DMS 273 treated with DMSO at 0.1 percent for 48 hours (cell line): ENCODE results near the gene TCTN2.

Experiments
- DNase-seq: peaks from one replicate; lab custom pipeline; 2025; lab: John Stamatoyannopoulos, UW

The TCTN2 gene

GRCh38 chr12:123686636-123687190 is 15.8 kb downstream of the TCTN2 start:
- DNase-seq: no peak

- no peak for DNase-seq
Measured at GRCh38 chr12:123690191-123690840, 19.4 kb downstream of the TCTN2 start.

DNA sequence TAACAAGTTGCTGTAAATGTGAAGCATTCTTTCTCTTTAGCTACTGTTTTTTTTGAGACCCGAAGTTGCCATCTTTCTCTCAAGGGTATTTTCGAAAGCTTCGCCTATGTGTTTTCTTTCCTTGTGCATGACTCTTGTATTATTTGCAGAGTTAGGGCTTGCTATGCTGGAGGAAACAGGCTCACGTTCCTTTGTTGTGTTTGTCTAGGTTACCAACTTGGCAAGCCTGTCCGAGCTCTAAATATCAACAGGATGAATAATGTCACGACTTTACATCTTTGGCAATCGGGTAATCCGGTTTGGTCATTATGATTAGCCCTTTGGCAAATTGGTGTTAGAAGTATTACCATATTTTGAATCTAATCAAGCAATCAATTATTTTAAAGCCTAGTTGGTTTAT is 25.3 kb downstream of the TCTN2 start:
- DNase-seq: no peak

DNA sequence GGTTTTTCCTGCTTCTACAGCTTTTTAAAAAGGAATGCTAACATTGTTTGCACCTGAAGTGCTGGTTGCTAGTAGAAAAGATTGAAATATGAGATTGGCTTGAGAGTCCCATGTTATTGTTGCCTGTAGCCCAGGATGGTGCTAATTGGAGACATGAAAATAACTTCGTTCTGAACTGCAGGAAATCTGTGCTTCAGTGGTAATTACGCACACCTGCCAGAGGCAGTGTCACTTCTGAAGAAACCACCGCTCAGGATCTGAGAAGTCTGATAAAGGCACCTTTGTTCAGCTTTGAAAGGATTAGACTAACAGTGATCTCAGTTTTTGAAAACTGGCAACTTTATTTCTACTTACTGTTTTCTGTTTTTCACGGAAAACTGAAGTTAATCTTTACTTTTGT is 25.7 kb downstream of the TCTN2 start:
- no peak for DNase-seq

- no peak for DNase-seq
Measured at GRCh38 chr12:123705935-123706334, 35.0 kb downstream of the TCTN2 start.

GRCh38 chr12:123707466-123707865 is 36.6 kb downstream of the TCTN2 start:
- no peak for DNase-seq

GRCh38 chr12:123712780-123713319 is 41.9 kb downstream of the TCTN2 start:
- DNase-seq: no peak

DNA sequence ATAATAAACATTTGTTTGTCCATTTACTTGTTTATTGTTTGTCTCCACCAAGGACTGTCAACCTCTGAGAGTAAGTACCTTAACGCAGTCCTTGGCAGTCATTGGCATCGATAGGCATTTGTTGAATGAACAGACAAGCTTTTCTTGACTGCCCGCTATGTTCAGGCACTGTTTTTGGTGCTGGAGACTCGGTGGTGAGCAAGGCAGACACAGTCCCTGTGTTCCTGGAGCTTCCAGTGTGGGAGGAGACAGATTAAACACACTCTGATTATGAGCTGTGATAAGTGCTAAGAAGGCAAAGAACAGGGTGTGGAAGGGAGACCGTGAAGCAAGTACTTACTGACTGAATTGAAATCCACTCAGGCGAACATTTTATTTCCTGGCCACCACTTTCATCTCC is 42.5 kb downstream of the TCTN2 start:
- DNase-seq: no peak

GRCh38 chr12:123713823-123714585 is 43.1 kb downstream of the TCTN2 start:
- DNase-seq: no peak

DNA sequence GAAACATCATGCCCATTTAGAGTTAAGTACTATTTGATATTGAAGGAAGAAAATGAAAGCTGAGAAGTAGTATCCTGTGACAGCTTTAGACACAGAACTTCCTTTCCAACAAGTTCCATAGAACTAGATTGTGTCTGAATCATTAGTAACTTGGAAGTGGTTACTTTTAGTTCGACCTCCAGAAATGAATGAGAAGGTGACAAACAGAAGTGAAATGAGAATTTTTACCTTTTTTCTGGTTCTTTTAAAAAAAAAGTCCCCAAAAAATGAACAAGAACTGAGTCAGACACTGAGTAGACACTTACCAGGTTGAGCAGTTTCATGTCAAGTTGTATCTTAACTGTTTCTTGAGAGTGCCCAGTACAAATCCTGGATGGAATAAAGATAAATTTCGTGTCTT is 44.3 kb downstream of the TCTN2 start:
- DNase-seq: no peak

DNA sequence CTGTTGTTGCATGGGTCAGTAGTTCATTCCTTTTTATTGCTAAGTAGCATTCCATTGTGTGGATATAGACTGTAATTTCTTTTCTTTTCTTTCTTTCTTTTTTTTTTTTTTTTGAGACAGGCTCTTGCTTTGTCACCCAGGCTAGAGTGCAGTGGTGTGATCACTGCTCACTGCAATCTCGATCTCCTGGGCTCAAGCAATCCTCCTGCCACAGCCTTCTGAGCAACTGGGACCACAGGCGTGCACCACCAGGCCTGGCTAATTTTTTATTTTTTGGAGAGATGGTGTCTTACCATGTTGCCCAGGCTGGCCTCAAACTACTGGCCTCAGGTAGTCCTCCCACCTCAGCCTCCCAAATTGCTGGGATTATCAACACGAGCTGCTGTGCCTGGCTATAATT is 46.4 kb downstream of the TCTN2 start:
- no peak for DNase-seq

DNA sequence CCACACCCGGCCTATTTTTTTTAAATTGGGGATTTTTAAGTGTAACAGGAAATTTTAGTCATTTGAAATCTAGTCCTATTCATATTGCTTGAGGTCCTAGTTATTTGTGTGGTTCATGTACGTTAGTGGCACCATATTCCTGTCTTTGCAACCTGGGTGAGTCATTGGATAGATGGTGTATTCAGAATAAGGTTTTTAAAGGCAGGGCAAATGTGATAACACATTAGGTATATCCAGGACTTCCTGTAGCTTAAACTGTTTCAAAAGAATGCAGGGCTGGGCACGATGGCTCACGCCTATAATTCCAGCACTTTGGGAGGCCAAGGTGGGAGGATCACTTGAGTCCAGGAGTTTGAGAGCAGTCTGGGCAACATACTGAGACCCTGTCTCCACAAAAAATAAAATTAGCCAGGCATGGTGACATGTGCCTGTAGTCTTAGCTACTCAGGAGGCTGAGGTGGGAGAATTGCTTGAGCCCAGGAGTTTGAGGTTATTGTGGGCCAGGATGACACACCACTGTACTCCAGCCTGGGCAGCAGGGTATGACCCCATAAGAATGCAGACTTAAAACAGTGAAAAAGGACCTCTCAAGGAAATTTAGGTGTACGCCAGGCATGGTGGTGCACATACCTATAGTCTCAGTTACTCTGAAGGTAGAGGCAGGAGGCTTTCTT is 49.4 kb downstream of the TCTN2 start:
- no peak for DNase-seq

DNA sequence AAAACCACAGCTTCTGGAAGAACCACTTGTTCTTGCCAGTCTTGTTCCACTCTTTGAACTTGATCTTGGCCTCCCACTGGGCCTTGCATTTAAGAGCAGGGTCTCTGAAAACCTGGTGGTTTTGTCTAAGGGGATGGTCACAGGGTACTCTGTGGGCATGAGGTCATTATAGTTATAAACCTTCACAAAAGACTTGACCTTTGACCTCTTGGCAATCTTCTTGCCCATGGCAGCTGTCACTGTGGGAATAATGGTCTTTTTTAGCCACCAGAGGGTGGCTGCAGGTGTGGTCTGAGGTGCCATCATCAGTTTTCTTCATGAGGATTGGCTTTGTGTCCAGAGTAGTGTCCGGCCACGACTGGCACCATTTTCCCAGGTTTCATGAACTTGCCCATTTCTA is 50.3 kb downstream of the TCTN2 start:
- DNase-seq: no peak

GRCh38 chr12:123723011-123723410 is 52.1 kb downstream of the TCTN2 start:
- DNase-seq: no peak

DNA sequence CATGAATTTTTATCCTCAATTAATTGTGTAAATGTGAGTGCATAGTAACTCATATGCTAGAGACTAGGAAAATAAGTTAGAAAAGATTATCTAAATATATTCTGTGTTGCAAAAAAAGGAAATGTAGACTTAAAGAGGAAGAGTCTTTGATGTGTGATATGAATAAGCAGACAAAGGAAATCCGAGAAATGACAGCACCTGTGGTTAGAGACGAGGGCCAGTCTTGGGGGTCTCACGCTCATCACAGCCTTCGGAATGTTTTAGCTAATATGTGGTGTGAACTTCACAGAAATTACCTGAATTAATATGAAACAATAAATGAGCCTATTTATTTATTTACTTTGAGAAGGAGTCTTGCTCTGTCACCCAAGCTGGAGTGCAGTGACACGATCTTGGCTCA is 52.9 kb downstream of the TCTN2 start:
- DNase-seq: no peak

DNA sequence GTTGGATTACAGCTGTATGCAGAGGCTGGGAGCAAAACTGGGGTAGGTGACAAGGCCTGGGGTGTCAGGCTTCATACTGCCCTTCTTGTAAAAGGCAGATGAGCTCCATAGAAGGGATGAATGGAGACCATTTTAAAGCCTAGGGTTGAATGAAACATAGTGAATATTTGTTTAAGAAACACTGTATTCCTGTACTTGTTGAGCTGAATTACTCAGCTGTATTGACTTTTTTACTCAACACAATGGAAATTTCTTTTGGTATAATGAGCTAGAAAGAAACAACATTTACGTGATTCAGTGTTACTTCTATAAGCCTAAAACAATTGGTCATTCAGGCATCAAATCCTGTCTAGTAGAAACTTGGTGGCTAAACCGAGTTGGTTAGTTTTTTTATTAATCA is 55.3 kb downstream of the TCTN2 start:
- no peak for DNase-seq

GRCh38 chr12:123726962-123727361 is 56.0 kb downstream of the TCTN2 start:
- no peak for DNase-seq

DNA sequence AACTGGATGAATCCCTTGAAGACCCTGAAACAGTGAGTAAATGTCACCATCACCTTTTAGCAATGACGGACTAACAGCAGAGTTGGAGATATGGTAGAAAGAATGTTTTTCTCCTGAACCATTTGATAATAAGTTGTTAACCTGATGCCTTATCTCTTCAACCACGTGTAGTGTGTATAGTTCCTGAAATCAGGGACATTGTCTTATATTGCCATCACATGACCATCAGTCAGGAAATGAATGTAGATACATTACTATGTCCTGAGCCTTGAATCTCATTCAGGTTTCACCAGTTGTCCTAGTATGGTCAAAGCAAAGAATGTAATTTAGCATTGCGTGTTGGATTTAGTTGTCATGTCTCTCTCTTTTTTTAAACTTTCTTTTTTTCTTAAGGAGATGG is 57.0 kb downstream of the TCTN2 start:
- DNase-seq: no peak

DNA sequence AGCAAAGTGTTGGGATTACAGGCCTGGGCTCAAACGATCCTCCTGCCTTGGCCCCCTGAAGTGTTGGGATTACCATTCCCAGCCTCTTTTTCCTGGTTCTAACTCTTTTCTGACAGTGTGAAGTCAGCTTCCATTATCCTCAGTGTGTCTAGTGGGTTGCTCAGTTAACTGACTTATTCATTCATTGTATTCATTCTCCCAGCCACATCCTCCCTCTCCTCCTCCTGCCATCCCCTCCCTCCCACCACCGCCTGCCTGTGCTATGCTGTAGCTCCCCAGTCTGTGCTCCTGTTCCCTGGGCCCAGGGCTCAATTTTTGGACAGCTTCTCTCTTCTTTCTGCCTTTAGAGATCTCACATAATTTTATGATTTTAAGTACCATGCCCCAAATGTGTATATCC is 60.7 kb downstream of the TCTN2 start:
- no peak for DNase-seq

DNA sequence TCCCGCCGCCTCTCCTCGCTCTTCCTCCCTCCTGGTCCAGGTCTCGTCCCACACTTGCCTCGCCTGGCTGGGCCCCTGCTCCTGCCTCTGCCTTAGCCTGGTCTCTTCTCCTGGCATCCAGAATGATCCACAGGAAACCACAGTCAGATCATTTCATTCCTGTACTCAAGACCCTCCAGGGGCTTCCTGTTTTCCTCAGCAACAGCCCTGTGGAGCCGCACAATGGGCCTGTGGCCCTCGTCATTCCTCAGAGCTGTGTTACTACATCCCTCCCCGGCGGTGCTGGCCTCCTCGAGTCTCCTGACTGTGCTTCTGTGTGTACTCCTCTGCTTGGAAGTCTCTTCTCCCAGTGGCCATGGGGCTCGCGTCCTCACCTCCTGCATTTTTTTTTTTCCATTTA is 61.3 kb downstream of the TCTN2 start:
- DNase-seq: no peak

DNA sequence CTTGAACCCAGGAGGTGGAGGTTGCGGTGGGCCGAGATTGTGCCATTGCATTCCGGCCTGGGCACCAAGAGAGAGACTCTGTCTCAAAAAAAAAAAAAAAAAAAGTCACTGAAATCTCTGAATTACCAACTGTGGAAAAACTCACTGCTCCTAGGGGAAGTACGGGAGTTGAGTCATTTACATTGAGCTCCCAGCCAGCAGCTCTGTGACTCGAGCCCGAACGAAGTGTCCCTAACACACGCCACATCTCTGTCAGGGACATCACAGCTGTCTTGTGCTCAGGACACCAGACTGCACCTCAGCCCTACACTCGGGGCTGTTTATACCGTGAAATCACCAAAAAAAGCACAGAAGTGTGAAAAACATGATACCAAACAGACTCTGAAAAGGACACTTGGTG is 62.3 kb downstream of the TCTN2 start:
- DNase-seq: no peak

DNA sequence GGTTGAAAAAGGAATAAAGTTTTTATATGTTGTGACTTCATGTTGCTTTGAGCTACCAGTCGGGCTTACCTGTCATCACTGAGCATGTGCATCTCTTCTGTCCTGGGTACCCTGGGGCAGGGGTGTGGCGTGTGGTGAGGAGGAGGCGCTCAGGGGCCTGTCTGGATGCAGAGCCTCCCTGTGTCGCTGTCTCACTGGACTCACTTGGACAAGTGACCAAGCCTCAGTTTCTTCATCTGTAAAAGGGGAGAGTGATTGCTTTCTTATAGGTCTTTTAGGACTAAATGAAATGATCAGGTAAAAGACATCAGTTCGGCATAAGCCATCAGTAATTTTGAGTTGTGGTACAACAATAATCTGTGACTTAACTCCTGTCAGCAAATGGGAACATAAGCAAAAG is 63.4 kb downstream of the TCTN2 start:
- no peak for DNase-seq
